Measurements from ENCODE around the gene ITK.

The ITK gene

DNA sequence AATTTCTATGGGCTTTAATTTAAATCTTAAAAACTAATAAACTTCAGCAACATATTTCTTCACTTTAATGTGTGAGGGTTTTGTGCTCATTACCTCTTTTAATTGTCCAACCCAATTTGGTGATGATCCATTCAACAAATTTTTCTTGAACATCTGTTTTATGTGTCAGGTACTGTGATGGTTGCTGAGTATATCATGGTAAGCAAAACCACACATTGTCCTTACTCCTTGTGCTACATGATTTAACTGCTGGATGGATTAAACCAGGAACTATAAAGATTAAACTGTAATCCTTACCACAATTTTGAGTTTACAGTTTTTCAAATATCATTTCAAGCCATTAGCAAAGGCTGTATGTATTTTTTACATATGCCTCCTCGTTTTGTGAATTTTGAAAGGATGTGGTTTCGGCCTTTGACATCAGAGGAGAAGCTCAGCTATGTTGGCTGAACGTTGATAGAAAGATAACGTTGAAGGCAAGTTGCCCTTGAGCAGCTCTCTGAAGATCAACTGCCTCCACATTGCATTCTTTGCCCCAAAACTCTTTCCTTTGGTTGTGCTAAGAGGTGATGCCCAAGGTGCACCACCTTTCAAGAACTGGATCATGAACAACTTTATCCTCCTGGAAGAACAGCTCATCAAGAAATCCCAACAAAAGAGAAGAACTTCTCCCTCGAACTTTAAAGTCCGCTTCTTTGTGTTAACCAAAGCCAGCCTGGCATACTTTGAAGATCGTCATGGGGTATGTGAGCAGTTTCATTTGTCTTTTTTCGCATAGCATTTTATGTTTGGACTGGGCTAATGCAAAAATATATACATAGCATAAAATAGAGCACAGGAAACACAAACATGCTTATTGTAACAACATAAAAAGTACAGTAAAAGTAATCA is at the start of gene ITK:
Gene ITK (plus strand): TSS at position 467 of the 891 bp plus-strand sequence. CDS start 138 bp downstream, at position 605.
- Histone ChIP-seq H3K27me3 (ENCODE audit: insufficient read depth, insufficient read length) (peaks cover 44% of the 10 kb centered on the region), H3K9ac (ENCODE audit: insufficient read length, low read depth) (no peak within 1 kb of the TSS)
- TF ChIP-seq YY1 (IDR thresholded peaks at IDR 0.05; ENCODE audit: insufficient read depth, insufficient read length) (no peak), ZNF274 (IDR thresholded peaks at IDR 0.05; ENCODE audit: low read depth, low read length) (no peak), SUZ12 (IDR thresholded peaks at IDR 0.05; ENCODE audit: extremely low read depth, insufficient read depth, insufficient read length) (no peak)

DNA sequence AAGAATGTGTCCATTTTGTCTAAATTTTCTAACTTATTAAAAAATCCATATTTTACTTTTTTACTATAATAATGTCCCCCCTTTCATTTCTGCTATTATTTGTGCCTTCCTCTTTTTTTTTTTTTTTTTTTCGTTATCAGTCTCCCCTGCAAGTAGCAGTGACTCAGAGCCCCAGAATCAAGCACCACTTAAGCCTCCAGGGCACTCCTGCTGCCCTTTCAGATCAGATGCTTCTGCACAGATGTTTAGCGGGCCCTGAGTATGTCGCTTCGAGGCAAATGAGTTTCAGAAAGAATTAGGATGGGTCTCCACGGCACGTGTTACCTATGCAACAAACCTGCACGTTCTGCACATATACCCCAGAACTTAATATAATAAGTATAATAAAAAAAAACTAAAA is 49.7 kb upstream of the ITK start:
- no peak for DNase-seq (ENCODE audit: low read depth, low spot score)
- Histone ChIP-seq H3K9ac (ENCODE audit: insufficient read length, low read depth) (no peak overlapping the region), H3K4me1 (ENCODE audit: insufficient read depth, insufficient read length) (no peaks in the 10 kb centered on the region), H3K4me3 (ENCODE audit: insufficient read length, low read depth) (no peak overlapping the region), H3K27me3 (ENCODE audit: insufficient read depth, insufficient read length) (no peaks in the 10 kb centered on the region), H3K36me3 (ENCODE audit: insufficient read depth, insufficient read length, low read length) (no peaks in the 10 kb centered on the region), H3K9me3 (ENCODE audit: insufficient read depth, low read length) (no peaks in the 10 kb centered on the region)
- TF ChIP-seq ZNF274 (IDR thresholded peaks at IDR 0.05; ENCODE audit: low read depth, low read length) (no peak), SUZ12 (IDR thresholded peaks at IDR 0.05; ENCODE audit: extremely low read depth, insufficient read depth, insufficient read length) (no peak), YY1 (IDR thresholded peaks at IDR 0.05; ENCODE audit: insufficient read depth, insufficient read length) (no peak)

More for the DNA sequence above, at the start of gene ITK:
- no peak for DNase-seq (ENCODE audit: low read depth, low spot score)
- Histone ChIP-seq H3K4me3 (ENCODE audit: insufficient read length, low read depth) (no peak within 1 kb of the TSS), H3K9me3 (ENCODE audit: insufficient read depth, low read length) (no peaks in the 10 kb centered on the region), H3K36me3 (ENCODE audit: insufficient read depth, insufficient read length, low read length) (no peaks in the 10 kb centered on the region), H3K4me1 (ENCODE audit: insufficient read depth, insufficient read length) (no peaks in the 10 kb centered on the region)

DNA sequence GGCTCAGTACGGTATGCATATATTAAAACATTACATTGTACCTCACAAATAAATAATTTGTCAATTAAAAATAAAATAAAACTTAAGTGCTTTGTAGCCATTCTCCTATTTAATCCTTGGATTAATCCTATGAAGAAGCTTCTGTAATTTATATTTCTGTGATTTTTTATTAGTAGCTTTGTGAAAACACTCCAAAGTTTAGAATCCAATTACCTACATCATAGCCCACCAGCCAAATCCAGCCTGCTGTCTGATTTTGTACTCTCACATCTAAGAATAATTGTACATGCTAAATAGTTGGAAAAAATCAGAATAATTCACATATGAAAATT is 48.4 kb upstream of the ITK start:
- H3K27me3 ChIP-seq (ENCODE audit: insufficient read depth, insufficient read length) = no peaks in the 10 kb centered on the region
- no peak overlapping the region for H3K4me3 ChIP-seq (ENCODE audit: insufficient read length, low read depth)
- H3K36me3 ChIP-seq (ENCODE audit: insufficient read depth, insufficient read length, low read length) = peaks cover 3% of the 10 kb centered on the region
- H3K4me1 ChIP-seq (ENCODE audit: insufficient read depth, insufficient read length) = no peaks in the 10 kb centered on the region
- H3K9ac ChIP-seq (ENCODE audit: insufficient read length, low read depth) = no peak overlapping the region
- DNase-seq (ENCODE audit: low read depth, low spot score) = no peak
- H3K9me3 ChIP-seq (ENCODE audit: insufficient read depth, low read length) = no peaks in the 10 kb centered on the region
- TF ChIP-seq ZNF274 (IDR thresholded peaks at IDR 0.05; ENCODE audit: low read depth, low read length) (no peak), SUZ12 (IDR thresholded peaks at IDR 0.05; ENCODE audit: extremely low read depth, insufficient read depth, insufficient read length) (no peak), YY1 (IDR thresholded peaks at IDR 0.05; ENCODE audit: insufficient read depth, insufficient read length) (no peak)

DNA sequence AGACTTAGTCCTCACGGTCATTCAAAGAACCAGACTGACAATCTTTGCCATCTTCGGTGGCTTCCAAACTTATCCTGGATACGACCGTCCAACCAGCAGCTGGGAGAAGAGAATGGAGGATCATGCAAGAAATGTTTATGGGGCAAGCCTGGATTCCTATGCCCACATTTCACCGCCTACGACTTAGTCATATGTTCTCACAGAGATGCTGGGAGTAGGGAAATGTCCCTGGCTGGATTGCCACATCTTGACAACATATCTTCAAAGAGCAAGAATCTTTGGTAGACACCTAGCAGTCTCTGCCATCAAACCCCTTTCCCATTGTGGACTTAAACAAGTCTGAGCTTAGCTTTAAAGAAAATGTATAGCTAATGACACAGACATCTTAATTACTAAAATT is 42.9 kb upstream of the ITK start:
- no peak overlapping the region for H3K4me3 ChIP-seq (ENCODE audit: insufficient read length, low read depth)
- H3K9ac ChIP-seq (ENCODE audit: insufficient read length, low read depth) = no peak overlapping the region
- DNase-seq (ENCODE audit: low read depth, low spot score) = no peak
- TF ChIP-seq ZNF274 (IDR thresholded peaks at IDR 0.05; ENCODE audit: low read depth, low read length) = no peak
- peaks cover 21% of the 10 kb centered on the region for H3K36me3 ChIP-seq (ENCODE audit: insufficient read depth, insufficient read length, low read length)
- H3K27me3 ChIP-seq (ENCODE audit: insufficient read depth, insufficient read length) = no peaks in the 10 kb centered on the region
- no peaks in the 10 kb centered on the region for H3K9me3 ChIP-seq (ENCODE audit: insufficient read depth, low read length)
- no peaks in the 10 kb centered on the region for H3K4me1 ChIP-seq (ENCODE audit: insufficient read depth, insufficient read length)

DNA sequence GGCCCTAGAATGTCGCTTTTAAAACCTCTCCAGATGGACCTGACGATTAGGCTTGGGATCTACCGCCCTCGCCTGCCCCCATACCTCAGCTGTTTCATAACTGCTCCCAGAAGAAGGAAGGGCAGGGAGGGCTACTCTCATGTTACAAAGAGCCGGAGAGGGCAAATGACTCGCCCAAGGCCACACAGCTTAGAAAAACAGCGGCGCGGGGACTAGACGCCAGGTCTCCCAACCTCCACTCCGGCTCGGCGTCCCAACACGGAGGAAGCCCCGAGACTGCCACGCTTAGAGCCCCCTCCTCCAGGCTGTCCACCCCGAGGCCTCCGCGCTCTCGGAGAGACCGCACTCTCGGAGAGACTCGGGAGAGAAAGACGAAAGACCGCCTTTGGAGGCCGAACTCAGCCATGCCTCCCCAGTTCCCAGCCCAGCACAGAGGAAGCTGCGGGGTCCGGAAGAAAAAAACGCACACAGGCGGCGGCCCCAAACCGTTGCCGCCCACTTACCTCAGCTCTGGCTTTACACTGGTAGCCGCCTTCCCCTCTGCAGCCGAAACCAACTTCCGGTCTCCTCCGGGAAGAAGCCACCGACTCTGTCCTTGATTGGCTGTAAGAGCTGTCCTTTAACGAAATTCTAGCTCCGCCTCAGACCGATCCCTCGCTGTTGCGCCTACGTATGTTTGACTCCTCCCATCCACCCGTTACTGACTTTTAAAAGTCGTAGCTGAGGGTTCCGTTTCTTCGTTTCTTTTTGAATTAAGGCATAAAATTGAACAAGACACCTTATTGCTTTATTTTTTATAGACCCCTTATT is 38.1 kb upstream of the ITK start, which contains the start of gene MED7:
Gene MED7 (minus strand): TSS at position 549 of the 810 bp plus-strand sequence. CDS start 3,434 bp downstream, outside the sequence.
- Histone ChIP-seq H3K4me3 (ENCODE audit: insufficient read length, low read depth) (peak within 1 kb of the TSS; percentile 92), H3K36me3 (ENCODE audit: insufficient read depth, insufficient read length, low read length) (peaks cover 15% of the 10 kb centered on the region), H3K9ac (ENCODE audit: insufficient read length, low read depth) (peak within 1 kb of the TSS; percentile 89), H3K4me1 (ENCODE audit: insufficient read depth, insufficient read length) (no peaks in the 10 kb centered on the region), H3K27me3 (ENCODE audit: insufficient read depth, insufficient read length) (no peaks in the 10 kb centered on the region), H3K9me3 (ENCODE audit: insufficient read depth, low read length) (no peaks in the 10 kb centered on the region)
- no peak for TF ChIP-seq ZNF274 (IDR thresholded peaks at IDR 0.05; ENCODE audit: low read depth, low read length)
- TF ChIP-seq YY1 (IDR thresholded peaks at IDR 0.05; ENCODE audit: insufficient read depth, insufficient read length) = no peak
- TF ChIP-seq SUZ12 (IDR thresholded peaks at IDR 0.05; ENCODE audit: extremely low read depth, insufficient read depth, insufficient read length) = no peak
- DNase-seq (ENCODE audit: low read depth, low spot score) = peak; percentile 96

DNA sequence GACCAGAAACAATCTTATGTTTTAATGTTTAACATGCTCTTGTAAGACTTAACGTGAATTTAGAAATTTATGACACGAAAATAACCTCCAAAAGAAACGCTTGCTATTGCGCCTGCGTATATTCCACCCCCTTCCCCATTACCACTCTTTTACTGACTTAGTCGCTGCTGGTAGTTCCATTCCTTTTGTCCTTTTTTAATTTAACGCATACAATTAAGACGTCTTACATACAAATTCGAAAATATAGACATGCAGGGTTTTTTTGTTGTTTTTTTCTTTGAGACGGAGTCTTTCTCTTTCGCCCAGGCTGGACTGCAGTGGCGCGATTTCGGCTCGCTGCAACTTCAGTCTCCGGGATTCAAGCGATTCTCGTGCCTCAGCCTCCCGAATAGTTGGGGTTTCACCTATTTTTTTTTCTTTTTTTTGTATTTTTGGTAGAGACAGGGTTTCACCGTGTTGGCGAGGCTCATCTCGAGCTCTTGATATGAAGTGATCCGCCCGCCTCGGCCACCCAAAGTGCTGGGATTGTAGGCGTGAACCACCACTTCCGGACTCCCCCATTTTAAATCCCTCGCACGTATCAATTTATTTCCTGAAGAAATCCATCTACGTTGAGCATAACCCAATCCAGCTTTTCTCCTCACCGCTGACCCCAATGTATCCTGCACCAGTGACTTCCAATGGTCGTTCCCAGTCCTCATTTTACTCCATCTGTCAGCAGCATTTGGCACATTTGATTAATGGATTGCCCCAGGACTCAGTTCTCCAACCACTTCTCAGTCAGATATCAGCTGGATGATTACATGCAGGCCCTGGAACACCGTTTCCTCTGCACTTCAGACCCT is 37.3 kb upstream of the ITK start:
- H3K4me3 ChIP-seq (ENCODE audit: insufficient read length, low read depth) = peak overlapping the region; percentile 92
- H3K27me3 ChIP-seq (ENCODE audit: insufficient read depth, insufficient read length) = no peaks in the 10 kb centered on the region
- H3K9me3 ChIP-seq (ENCODE audit: insufficient read depth, low read length) = no peaks in the 10 kb centered on the region
- H3K9ac ChIP-seq (ENCODE audit: insufficient read length, low read depth) = peak overlapping the region; percentile 76
- TF ChIP-seq SUZ12 (IDR thresholded peaks at IDR 0.05; ENCODE audit: extremely low read depth, insufficient read depth, insufficient read length) = no peak
- TF ChIP-seq YY1 (IDR thresholded peaks at IDR 0.05; ENCODE audit: insufficient read depth, insufficient read length) = no peak
- no peak for TF ChIP-seq ZNF274 (IDR thresholded peaks at IDR 0.05; ENCODE audit: low read depth, low read length)
- no peaks in the 10 kb centered on the region for H3K4me1 ChIP-seq (ENCODE audit: insufficient read depth, insufficient read length)
- peaks cover 10% of the 10 kb centered on the region for H3K36me3 ChIP-seq (ENCODE audit: insufficient read depth, insufficient read length, low read length)
- DNase-seq (ENCODE audit: low read depth, low spot score) = no peak

All from NT2/D1 (cell line).